ENCODE measurements around the gene PPP2R5C. TPM values are rescaled to one million over a fixed set of nuclear protein-coding genes. Genes with fewer than 3 reads are reported as not detected.

PPP2R5C gene
- total RNA-seq, 4 donors from 2014 or later, result 63.3 to 113 (median 75.9) TPM

DNA sequence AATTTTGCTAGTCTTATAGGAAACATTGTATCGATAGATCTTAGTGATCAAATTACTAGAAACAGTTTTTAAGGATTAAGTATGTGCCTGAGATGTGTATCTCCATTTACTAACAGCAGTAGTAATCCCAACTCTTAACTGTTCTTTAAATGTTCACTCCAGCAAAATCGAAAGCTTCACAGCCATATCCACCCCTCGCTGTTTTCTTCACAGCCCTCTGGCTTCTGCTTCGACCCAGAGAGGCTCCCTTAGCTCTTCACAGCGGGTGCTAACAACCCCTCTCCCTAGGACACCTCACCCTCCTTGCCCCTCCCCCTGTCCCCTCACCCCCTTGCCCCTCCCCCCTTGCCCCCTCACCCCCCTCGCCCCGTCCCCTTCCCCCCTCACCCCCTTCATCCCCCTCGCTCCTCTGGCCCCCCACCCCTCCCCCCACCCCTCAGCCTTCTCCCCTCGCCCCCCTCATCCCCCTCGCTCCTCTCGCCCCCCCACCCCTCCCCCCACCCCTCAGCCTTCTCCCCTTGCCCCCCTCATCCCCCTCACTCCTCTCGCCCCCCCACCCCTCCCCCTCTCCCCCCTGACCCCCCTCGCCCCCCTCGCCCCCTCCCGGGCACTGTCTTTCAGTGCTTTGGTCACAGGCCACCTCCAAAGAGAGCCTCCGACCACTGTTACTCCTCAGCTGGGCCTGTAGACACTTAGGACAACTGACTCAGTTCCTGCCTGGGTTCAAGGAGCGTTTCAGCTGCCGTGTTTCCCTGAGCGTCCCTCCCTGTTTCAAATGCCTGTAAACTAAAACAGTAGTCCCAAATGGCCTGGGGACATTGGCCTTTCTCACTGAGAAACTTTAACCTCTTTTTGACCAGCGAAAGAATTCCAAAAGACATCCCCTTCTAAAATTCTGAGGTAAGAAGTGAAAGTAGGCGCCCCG lies 156.8 kb downstream of the PPP2R5C start:
- WGBS, 2 donors, result 60% methylated on average over 13 to 15 of the region's 22 CpGs
- DNase-seq (ENCODE audit: low spot score in 2 of 2), result no peak

DNA sequence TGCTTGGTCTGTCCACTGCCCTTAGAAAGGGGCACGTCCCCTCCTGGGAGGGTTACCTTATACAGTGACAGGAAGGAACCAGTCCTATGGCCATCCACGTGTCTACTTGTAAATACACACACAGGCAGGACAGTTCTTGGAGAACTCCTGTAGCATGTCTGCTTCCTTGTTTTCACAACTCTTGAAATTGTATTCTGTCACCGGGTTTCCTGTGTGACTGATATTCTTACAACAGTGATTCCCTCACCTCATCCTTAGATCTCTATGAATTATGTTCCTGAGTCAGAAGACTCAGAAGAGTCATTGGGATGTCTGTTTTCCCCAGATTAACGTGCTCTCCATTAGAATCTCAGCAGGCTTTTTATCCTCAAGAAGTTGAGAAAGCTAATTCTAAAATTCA lies 158.8 kb downstream of the PPP2R5C start:
- TF ChIP-seq POLR2A (IDR thresholded peaks at IDR 0.05) (no peak), EP300 (IDR thresholded peaks at IDR 0.05) (no peak), CTCF (IDR thresholded peaks at IDR 0.05) (no peak)
- no peak for DNase-seq (ENCODE audit: low spot score in 2 of 2)
- H3K27ac ChIP-seq, result no peak overlapping the region
- H3K27me3 ChIP-seq, result no peaks in the 10 kb centered on the region
- peaks cover 0 to 12% (median 0%) of the 10 kb centered on the region in 4 donors for H3K4me1 ChIP-seq
- no peaks in the 10 kb centered on the region for H3K9me3 ChIP-seq
- no peak overlapping the region for H3K4me3 ChIP-seq
- 85 to 86% methylated on average over 4 of the region's 4 CpGs for WGBS, 2 donors
- H3K36me3 ChIP-seq, result peaks cover 0 to 76% (median 0%) of the 10 kb centered on the region in 3 donors

More for the DNA sequence above, 156.8 kb downstream of the PPP2R5C start:
- TF ChIP-seq EP300 (IDR thresholded peaks at IDR 0.05), result no peak
- no peak for TF ChIP-seq CTCF (IDR thresholded peaks at IDR 0.05)
- TF ChIP-seq POLR2A (IDR thresholded peaks at IDR 0.05), result no peak
- Histone ChIP-seq H3K4me1 (peaks cover 0 to 12% (median 0%) of the 10 kb centered on the region in 4 donors), H3K4me3 (no peak overlapping the region), H3K27me3 (no peaks in the 10 kb centered on the region), H3K27ac (no peak overlapping the region), H3K9me3 (no peaks in the 10 kb centered on the region), H3K36me3 (peaks cover 0 to 78% (median 0%) of the 10 kb centered on the region in 3 donors)

GRCh38 chr14:101922866-101923265 lies 161.4 kb downstream of the PPP2R5C start:
- no peak for DNase-seq (ENCODE audit: low spot score in 2 of 2)
- whole genome bisulfite sequencing, 2 donors, result 76 to 81% methylated on average over 7 of the region's 7 CpGs
- H3K36me3 ChIP-seq, result peaks cover 0 to 65% (median 0%) of the 10 kb centered on the region in 3 donors
- H3K27ac ChIP-seq, result no peak overlapping the region
- H3K4me3 ChIP-seq, result no peak overlapping the region
- no peaks in the 10 kb centered on the region for H3K9me3 ChIP-seq
- TF ChIP-seq EP300 (IDR thresholded peaks at IDR 0.05), result no peak
- TF ChIP-seq CTCF (IDR thresholded peaks at IDR 0.05), result no peak
- TF ChIP-seq POLR2A (IDR thresholded peaks at IDR 0.05), result no peak
- peaks cover 0 to 9% (median 0%) of the 10 kb centered on the region in 4 donors for H3K4me1 ChIP-seq
- H3K27me3 ChIP-seq, result no peaks in the 10 kb centered on the region

GRCh38 chr14:101925152-101925551 lies 163.6 kb downstream of the PPP2R5C start:
- peaks cover 0 to 17% (median 2%) of the 10 kb centered on the region in 4 donors for H3K4me1 ChIP-seq
- TF ChIP-seq POLR2A (IDR thresholded peaks at IDR 0.05) (no peak), EP300 (IDR thresholded peaks at IDR 0.05) (no peak), CTCF (IDR thresholded peaks at IDR 0.05) (no peak)
- no peak overlapping the region for H3K4me3 ChIP-seq
- H3K36me3 ChIP-seq, result peaks cover 0 to 52% (median 0%) of the 10 kb centered on the region in 3 donors
- 96 to 97% methylated on average over 33 of the region's 33 CpGs for WGBS, 2 donors
- no peak overlapping the region for H3K27ac ChIP-seq
- no peak for DNase-seq (ENCODE audit: low spot score in 2 of 2)
- no peaks in the 10 kb centered on the region for H3K27me3 ChIP-seq
- H3K9me3 ChIP-seq, result no peaks in the 10 kb centered on the region

GRCh38 chr14:101926085-101926484 lies 164.6 kb downstream of the PPP2R5C start:
- Histone ChIP-seq H3K9me3 (no peaks in the 10 kb centered on the region), H3K4me1 (peaks cover 0 to 17% (median 2%) of the 10 kb centered on the region in 4 donors), H3K36me3 (peaks cover 0 to 44% (median 0%) of the 10 kb centered on the region in 3 donors), H3K27ac (no peak overlapping the region), H3K27me3 (no peaks in the 10 kb centered on the region), H3K4me3 (no peak overlapping the region)
- TF ChIP-seq CTCF (IDR thresholded peaks at IDR 0.05) (no peak), POLR2A (IDR thresholded peaks at IDR 0.05) (no peak), EP300 (IDR thresholded peaks at IDR 0.05) (no peak)
- DNase-seq (ENCODE audit: low spot score in 2 of 2), result no peak
- WGBS, 2 donors, result 82 to 88% methylated on average over 8 of the region's 8 CpGs

Measured in tibial nerve (tissue), 4 donors.